Nephron (organoid): ENCODE measurements around the gene UBE2E3.

Source experiments
- H3K27ac Mint-ChIP-seq, 3 experiments: 2 replicates each; pipeline ENCODE4 v1.8.0; 2020; ENCODE audit warnings: mixed read lengths in 3 of 3, mild to moderate bottlenecking in 2 of 3, moderate library complexity in 1 of 3
- H3K27me3 Mint-ChIP-seq: 2 replicates; pipeline ENCODE4 v1.8.0; 2021; ENCODE audit warnings: low read depth, mild to moderate bottlenecking, moderate library complexity, mixed read lengths
- H3K36me3 Mint-ChIP-seq: 2 replicates; pipeline ENCODE4 v1.8.0; 2020; ENCODE audit warnings: low read depth, mixed read lengths
- H3K4me1 Mint-ChIP-seq: 2 replicates; pipeline ENCODE4 v1.8.0; 2020; ENCODE audit warnings: mixed read lengths
- H3K4me3 Mint-ChIP-seq, 3 experiments: 2 replicates each; pipeline ENCODE4 v1.8.0; 2020; ENCODE audit warnings: mild to moderate bottlenecking in 3 of 3, mixed read lengths in 3 of 3, moderate library complexity in 2 of 3
- H3K9me3 Mint-ChIP-seq: 2 replicates; pipeline ENCODE4 v1.8.0; 2020; ENCODE audit warnings: mixed read lengths
- CTCF ChIP-seq, 3 experiments: fragments of 200-600 bp; sonication (generic); IDR thresholded peaks; one replicate each; pipeline ENCODE4 v1.5.0; 2021; ENCODE audit warnings: antibody characterized with exemption in 3 of 3; ENCODE audit not compliant: unreplicated experiment in 3 of 3

The UBE2E3 gene

GRCh38 chr2:181004647-181005325 is 24.4 kb downstream of the UBE2E3 start:
- Mint-ChIP-seq H3K27me3 (no peaks in the 10 kb centered on the region), H3K9me3 (no peaks in the 10 kb centered on the region), H3K36me3 (peaks cover 18% of the 10 kb centered on the region), H3K27ac (no peak overlapping the region), H3K4me3 (no peak overlapping the region), H3K4me1 (peaks cover 50% of the 10 kb centered on the region)
- no peak for TF ChIP-seq CTCF (IDR thresholded peaks at IDR 0.05; ENCODE audit: unreplicated experiment in 3 of 3)

GRCh38 chr2:181005326-181005655 is 24.9 kb downstream of the UBE2E3 start:
- TF ChIP-seq CTCF (IDR thresholded peaks at IDR 0.05; ENCODE audit: unreplicated experiment in 3 of 3) = no peak
- no peaks in the 10 kb centered on the region for H3K9me3 Mint-ChIP-seq
- peaks cover 53% of the 10 kb centered on the region for H3K4me1 Mint-ChIP-seq
- H3K36me3 Mint-ChIP-seq = peaks cover 18% of the 10 kb centered on the region
- H3K4me3 Mint-ChIP-seq = no peak overlapping the region
- H3K27me3 Mint-ChIP-seq = no peaks in the 10 kb centered on the region
- H3K27ac Mint-ChIP-seq = no peak overlapping the region

GRCh38 chr2:181005809-181006208 is 25.4 kb downstream of the UBE2E3 start:
- Mint-ChIP-seq H3K4me1 (peaks cover 58% of the 10 kb centered on the region), H3K36me3 (peaks cover 18% of the 10 kb centered on the region), H3K9me3 (no peaks in the 10 kb centered on the region), H3K27ac (no peak overlapping the region), H3K27me3 (no peaks in the 10 kb centered on the region), H3K4me3 (no peak overlapping the region)
- no peak for TF ChIP-seq CTCF (IDR thresholded peaks at IDR 0.05; ENCODE audit: unreplicated experiment in 3 of 3)

- no peak overlapping the region for H3K27ac Mint-ChIP-seq
- H3K27me3 Mint-ChIP-seq = no peaks in the 10 kb centered on the region
- no peak overlapping the region for H3K4me3 Mint-ChIP-seq
- no peak for TF ChIP-seq CTCF (IDR thresholded peaks at IDR 0.05; ENCODE audit: unreplicated experiment in 3 of 3)
- H3K4me1 Mint-ChIP-seq = peaks cover 50% of the 10 kb centered on the region
- peaks cover 10% of the 10 kb centered on the region for H3K36me3 Mint-ChIP-seq
- H3K9me3 Mint-ChIP-seq = no peaks in the 10 kb centered on the region
Measured at GRCh38 chr2:181007086-181007837, 26.9 kb downstream of the UBE2E3 start.

- Mint-ChIP-seq H3K9me3 (no peaks in the 10 kb centered on the region), H3K27ac (peak overlapping the region in 2 of 3 experiments; percentile 3 to 13), H3K27me3 (no peaks in the 10 kb centered on the region), H3K4me1 (peaks cover 42% of the 10 kb centered on the region), H3K4me3 (no peak overlapping the region), H3K36me3 (peaks cover 3% of the 10 kb centered on the region)
- TF ChIP-seq CTCF (IDR thresholded peaks at IDR 0.05; ENCODE audit: unreplicated experiment in 3 of 3) = no peak
Measured at GRCh38 chr2:181008407-181008806, 28.0 kb downstream of the UBE2E3 start.
